Parathyroid adenoma (tissue), 2 donors: Measurements from ENCODE around the gene PIH1D1.

Experiments
- H2AFZ ChIP-seq: fragments of 300-600 bp; sonication (generic); one replicate; pipeline ENCODE4 v1.7.0; 2017; ENCODE audit warnings: antibody characterized with exemption, mild to moderate bottlenecking
- H3K27ac ChIP-seq: fragments of 300-600 bp; sonication (generic); one replicate; pipeline ENCODE4 v1.7.0; 2017
- H3K27me3 ChIP-seq: fragments of 300-600 bp; sonication (generic); one replicate; pipeline ENCODE4 v1.7.0; 2017; ENCODE audit warnings: low read length; ENCODE audit not compliant: control insufficient read depth, insufficient read depth
- H3K36me3 ChIP-seq: fragments of 300-600 bp; sonication (generic); one replicate; pipeline ENCODE4 v1.7.0; 2017; ENCODE audit warnings: low read length; ENCODE audit not compliant: control insufficient read depth, insufficient read depth
- H3K4me1 ChIP-seq: fragments of 300-600 bp; sonication (generic); one replicate; pipeline ENCODE4 v1.7.0; 2017; ENCODE audit warnings: control low read depth
- H3K4me2 ChIP-seq: fragments of 300-600 bp; sonication (generic); one replicate; pipeline ENCODE4 v1.7.0; 2017; ENCODE audit warnings: low read length
- H3K4me3 ChIP-seq: fragments of 300-600 bp; sonication (generic); one replicate; pipeline ENCODE4 v1.7.0; 2017; ENCODE audit warnings: low read depth, low read length
- H3K79me2 ChIP-seq: fragments of 300-600 bp; sonication (generic); one replicate; pipeline ENCODE4 v1.7.0; 2017; ENCODE audit warnings: control low read depth
- H3K9ac ChIP-seq: fragments of 300-600 bp; sonication (generic); one replicate; pipeline ENCODE4 v1.7.0; 2017; ENCODE audit warnings: mild to moderate bottlenecking
- H3K9me3 ChIP-seq: fragments of 300-600 bp; sonication (generic); one replicate; pipeline ENCODE4 v1.7.0; 2017; ENCODE audit warnings: low read length; ENCODE audit not compliant: control insufficient read depth
- TF ChIP-seq, protein P1 (sequence below): fragments of 300-600 bp; sonication (generic); IDR thresholded peaks from one replicate; pipeline ENCODE4 v1.7.0; 2017; ENCODE audit warnings: antibody characterized with exemption, mild to moderate bottlenecking
- donor health status: primary hyperparathyroidism.

PIH1D1 gene

DNA sequence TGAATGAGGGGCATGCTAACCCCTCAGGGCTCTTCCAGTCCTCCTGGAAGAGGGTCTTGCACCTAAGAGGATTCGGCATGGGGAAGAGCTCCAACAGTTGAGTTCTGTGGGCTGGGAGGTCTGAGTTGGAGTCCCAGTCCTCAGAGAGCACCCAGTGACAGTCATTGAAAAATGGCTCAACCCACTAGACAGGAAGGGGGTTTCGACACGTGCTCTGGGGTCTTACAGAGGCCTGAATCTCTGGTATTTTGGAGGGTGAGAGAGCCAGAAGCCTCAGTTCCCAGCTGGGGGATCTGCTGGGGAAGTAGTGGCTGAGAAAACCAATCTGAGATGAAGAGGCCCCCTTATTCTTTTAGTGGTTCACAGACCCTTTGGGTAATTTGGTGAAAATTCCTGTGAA is 37.4 kb downstream of the PIH1D1 start:
- Histone ChIP-seq H3K9me3 (no peaks in the 10 kb centered on the region), H3K4me3 (no peak overlapping the region), H3K36me3 (no peaks in the 10 kb centered on the region), H3K27ac (no peak overlapping the region), H3K27me3 (no peaks in the 10 kb centered on the region), H3K4me2 (no peak overlapping the region), H3K79me2 (no peaks in the 10 kb centered on the region), H3K9ac (no peak overlapping the region), H3K4me1 (no peaks in the 10 kb centered on the region), H2AFZ (no peak overlapping the region)
- TF ChIP-seq, protein P1, sequence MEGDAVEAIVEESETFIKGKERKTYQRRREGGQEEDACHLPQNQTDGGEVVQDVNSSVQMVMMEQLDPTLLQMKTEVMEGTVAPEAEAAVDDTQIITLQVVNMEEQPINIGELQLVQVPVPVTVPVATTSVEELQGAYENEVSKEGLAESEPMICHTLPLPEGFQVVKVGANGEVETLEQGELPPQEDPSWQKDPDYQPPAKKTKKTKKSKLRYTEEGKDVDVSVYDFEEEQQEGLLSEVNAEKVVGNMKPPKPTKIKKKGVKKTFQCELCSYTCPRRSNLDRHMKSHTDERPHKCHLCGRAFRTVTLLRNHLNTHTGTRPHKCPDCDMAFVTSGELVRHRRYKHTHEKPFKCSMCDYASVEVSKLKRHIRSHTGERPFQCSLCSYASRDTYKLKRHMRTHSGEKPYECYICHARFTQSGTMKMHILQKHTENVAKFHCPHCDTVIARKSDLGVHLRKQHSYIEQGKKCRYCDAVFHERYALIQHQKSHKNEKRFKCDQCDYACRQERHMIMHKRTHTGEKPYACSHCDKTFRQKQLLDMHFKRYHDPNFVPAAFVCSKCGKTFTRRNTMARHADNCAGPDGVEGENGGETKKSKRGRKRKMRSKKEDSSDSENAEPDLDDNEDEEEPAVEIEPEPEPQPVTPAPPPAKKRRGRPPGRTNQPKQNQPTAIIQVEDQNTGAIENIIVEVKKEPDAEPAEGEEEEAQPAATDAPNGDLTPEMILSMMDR = no peak

DNA sequence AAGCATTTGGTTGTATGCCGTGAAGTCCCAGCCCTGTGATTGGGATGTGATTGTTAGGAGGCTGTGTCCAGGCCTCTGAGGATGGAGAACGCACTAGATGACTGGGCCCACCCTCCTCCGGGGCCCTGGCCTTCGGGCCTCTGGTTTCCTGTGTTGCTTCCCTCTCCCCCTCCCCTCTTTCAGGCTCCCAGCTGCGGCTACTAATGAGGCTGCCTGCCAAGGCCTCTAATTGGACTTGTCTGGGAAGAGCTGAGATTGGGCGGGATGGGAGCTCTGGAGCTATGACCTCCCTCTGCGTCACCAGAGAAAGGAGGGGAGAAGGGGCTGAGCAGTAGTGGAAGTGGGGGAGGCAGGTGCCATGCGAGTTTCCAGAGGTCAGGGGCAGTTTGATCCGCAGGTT is 38.3 kb downstream of the PIH1D1 start:
- H3K4me3 ChIP-seq = no peak overlapping the region
- TF ChIP-seq, protein P1 = no peak
- no peaks in the 10 kb centered on the region for H3K9me3 ChIP-seq
- no peaks in the 10 kb centered on the region for H3K79me2 ChIP-seq
- no peak overlapping the region for H3K9ac ChIP-seq
- H2AFZ ChIP-seq = no peak overlapping the region
- no peak overlapping the region for H3K27ac ChIP-seq
- H3K4me1 ChIP-seq = no peaks in the 10 kb centered on the region
- no peaks in the 10 kb centered on the region for H3K27me3 ChIP-seq
- no peaks in the 10 kb centered on the region for H3K36me3 ChIP-seq
- no peak overlapping the region for H3K4me2 ChIP-seq

DNA sequence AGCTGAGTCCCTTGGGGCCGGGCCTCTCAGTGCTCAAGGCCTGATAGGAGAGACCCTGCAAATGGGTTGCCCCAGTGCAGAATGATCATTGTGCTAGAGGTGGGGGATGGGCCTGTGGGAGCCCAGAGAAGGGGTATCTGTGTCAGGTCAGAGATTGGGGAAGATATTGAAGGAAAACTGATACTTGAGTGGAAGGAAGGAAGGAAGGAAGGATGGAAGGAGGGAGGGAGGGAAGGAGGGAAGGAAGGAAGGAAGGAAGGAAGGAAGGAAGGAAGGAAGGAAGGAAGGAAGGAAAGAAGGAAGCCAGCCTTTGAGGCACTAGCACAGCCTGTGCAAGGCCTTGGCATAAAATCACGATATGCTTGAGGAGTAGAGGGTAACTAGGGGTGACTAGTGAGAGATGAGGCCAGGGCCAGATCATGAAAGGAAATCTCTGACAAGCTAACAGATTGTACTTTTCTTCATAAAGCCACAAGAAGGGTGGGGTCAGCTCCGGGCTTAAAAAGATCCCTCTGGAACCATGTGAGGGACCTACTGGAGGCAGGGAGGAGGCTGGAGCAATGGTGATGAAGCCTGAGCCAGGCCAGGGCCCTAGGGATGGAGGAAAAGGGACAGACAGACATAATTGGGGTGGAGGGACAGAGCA is 39.8 kb downstream of the PIH1D1 start:
- no peaks in the 10 kb centered on the region for H3K4me1 ChIP-seq
- no peaks in the 10 kb centered on the region for H3K36me3 ChIP-seq
- H3K9me3 ChIP-seq = no peaks in the 10 kb centered on the region
- no peak overlapping the region for H3K9ac ChIP-seq
- no peaks in the 10 kb centered on the region for H3K79me2 ChIP-seq
- TF ChIP-seq, protein P1 = no peak
- H3K4me2 ChIP-seq = no peak overlapping the region
- H3K27me3 ChIP-seq = no peaks in the 10 kb centered on the region
- peak overlapping the region; percentile 17 for H2AFZ ChIP-seq
- H3K27ac ChIP-seq = no peak overlapping the region
- no peak overlapping the region for H3K4me3 ChIP-seq

DNA sequence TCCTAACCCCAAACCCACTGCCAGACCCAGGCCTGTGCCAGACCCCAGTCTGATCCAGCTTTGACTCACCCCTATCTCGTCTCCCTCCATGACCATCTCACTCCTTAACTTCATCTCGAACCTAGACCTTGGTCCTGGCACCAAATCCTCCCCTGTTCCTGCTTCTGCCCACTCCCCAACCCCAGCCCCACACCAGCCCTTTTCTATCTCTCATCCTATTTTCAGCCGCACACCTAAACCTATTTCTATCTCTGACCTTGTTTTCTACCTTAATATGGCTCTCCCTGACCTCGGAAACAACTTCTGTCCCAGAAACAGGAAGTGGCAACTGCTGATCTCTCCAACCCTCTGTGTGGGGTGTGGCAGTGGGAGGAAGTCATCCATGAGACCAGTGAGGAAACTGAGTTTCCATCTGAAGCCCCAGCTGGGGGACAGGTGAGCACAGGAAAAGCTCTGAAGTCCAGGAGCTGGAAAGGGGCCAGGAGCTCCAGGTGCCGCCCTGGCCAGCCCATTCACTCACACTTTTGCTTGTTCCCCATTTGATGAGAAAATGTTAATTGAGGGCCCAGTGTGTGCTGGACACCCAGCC is 42.1 kb downstream of the PIH1D1 start:
- Histone ChIP-seq H3K9ac (no peak overlapping the region), H3K4me1 (no peaks in the 10 kb centered on the region), H3K36me3 (no peaks in the 10 kb centered on the region), H3K4me3 (no peak overlapping the region), H3K27me3 (no peaks in the 10 kb centered on the region), H3K4me2 (no peak overlapping the region), H3K9me3 (no peaks in the 10 kb centered on the region), H2AFZ (no peak overlapping the region), H3K27ac (no peak overlapping the region), H3K79me2 (no peaks in the 10 kb centered on the region)
- TF ChIP-seq, protein P1 = no peak
